ENCODE results near the gene NSUN6.

The NSUN6 gene

DNA sequence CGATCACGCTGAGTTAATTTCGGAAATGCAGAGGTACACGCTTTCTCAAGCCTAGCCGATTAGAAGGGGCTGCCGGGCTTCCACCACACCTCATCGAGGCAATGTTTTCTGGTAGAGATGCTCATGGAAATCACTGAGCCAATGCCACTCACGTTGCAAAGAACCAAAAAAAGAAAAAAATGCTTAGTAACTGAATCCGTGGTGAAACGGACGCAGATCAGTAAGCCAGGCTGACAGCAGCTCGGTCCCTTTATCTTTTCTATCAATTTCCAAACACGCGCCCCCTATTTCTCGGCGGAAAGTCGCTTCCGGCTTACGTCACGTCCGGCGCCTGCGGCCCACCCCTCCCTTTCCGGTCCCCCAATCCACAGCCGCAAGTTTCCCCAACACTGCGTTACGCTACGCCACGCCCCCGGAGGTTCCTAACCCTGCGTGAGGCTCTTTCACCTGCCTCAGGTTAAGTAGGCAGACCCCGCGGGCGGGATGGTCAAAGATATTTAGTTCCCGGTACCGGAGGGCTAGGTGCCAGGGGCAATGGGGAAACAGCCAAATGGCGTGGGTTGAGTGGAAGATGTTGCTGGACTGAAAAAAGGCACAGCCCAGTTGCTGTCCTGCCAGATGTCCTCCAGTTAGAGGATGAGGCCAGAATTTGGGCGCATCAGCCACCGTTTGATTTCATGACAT lies at the start of gene NSUN6:
NSUN6 (minus strand) TSS at position 264 of the 684 bp plus-strand sequence. CDS start 384 bp downstream, outside the sequence.
- peak; percentile 95 for DNase-seq

GRCh38 chr10:18699849-18700840 lies 48.8 kb upstream of the NSUN6 start:
- DNase-seq, result no peak

GRCh38 chr10:18690541-18690940 lies 39.2 kb upstream of the NSUN6 start:
- no peak for DNase-seq

GRCh38 chr10:18689498-18689897 lies 38.1 kb upstream of the NSUN6 start:
- no peak for DNase-seq

DNA sequence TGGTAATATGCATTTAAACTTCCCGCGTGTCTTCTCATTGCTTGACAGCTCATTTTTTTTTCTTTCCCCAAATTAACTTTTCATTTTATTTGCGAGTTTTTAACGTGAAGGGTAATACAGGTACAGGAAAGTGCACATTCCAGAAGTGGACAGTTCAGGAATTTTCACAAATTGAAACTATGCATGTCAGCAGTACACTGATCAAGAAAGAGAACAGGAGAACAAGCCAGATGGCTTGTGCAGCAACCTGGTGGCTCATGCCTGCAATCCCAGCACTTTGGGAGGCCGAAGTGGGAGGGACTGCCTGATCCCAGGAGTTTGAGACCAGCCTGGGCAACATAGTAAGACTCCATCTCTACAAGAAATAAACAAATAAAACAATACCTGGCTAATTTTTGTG lies 36.3 kb upstream of the NSUN6 start:
- DNase-seq, result no peak

DNA sequence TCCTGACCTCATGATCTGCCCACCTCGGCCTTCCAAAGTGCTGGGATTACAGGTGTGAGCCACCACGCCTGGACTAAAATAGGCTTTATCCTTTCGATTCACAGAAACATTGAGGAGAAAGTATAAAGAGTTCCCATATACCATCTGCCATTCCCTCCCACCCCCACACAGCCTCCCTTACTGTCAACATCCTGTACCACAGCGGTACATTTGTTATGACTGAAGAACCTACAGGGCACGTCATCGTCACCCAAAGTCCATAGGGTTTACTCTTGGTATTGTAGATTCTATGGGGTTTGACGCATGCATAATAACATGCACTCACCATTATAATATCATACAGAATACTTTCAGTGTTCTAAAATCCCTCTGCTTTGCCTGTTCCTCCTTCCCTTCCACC lies 35.8 kb upstream of the NSUN6 start:
- no peak for DNase-seq

GRCh38 chr10:18685555-18685954 lies 34.2 kb upstream of the NSUN6 start:
- DNase-seq, result no peak

DNA sequence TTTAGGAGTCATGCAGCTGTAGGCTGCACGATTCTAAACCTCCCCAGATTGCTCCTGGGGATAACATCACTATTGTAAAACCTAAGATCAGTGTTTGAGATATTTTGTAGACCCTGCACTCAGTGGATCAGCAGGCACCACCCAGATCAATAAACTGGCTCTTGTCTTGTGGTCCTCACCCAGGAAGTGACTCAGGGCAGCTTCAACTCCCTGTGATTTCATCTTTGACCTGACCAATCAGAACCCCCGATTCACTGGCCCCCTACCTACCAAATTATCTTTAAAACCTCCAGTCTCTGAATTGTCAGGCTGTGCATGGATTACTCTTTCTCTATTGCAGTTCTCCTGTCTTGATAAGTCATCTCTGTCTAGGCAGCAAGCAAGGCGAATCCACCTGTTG lies 33.6 kb upstream of the NSUN6 start:
- no peak for DNase-seq

DNA sequence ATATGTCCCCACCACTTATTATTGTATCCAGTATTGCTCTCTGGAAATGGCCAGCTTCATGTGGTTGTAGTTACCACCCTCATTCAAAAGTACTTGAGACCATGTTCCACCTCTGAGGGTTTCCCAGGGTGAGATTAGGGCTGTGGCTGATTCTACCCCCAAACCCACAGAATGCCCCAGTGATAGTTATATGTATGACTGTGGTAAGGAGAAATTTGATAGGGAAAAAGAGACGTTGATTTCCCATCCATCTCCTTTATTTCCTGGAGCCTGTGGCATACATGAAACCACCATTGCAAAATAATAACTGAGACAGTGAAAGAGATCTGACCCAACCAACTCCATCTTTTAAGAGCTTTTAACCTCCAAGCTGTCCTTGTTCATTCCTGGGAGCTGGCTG lies 33.0 kb upstream of the NSUN6 start:
- peak; percentile 36 for DNase-seq

DNA sequence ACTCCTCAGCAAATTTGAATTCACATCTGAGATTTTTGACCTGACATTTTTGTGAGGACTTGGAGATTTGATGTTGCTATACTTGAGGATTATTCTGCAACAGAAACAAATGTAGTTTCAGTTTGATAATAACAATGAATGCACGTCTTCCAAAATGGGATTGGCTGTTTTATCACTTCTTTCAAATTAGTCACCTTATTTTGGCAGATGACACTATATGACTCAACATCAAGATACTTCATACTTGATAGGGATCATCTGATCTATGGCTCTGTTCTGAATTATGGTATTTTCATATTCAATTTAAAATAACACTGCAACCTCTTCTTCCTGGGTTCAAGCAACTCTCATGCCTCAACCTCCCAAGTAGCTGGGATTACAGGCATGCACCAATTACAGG lies 32.0 kb upstream of the NSUN6 start:
- DNase-seq, result no peak

- no peak for DNase-seq
Measured at GRCh38 chr10:18681971-18682411, 30.6 kb upstream of the NSUN6 start.

DNA sequence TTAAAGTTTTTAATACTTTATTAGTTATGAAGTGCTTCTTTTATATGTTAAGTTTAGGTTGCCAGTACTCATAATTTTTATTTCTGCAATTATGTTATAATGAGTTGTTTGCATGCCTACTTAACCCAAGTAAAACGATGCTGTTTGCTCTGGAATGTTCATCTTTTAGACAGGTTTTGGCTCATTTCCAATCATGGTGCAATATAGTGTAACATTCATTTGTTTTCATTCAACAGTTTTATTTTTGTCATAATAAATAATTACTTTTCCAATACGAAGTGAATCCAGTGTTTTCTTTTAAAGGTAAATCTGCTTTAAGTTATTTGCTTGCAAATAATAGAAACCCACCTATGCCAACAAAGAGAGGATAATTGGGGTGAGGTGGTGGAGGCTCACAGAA lies 30.0 kb upstream of the NSUN6 start:
- DNase-seq, result no peak

DNA sequence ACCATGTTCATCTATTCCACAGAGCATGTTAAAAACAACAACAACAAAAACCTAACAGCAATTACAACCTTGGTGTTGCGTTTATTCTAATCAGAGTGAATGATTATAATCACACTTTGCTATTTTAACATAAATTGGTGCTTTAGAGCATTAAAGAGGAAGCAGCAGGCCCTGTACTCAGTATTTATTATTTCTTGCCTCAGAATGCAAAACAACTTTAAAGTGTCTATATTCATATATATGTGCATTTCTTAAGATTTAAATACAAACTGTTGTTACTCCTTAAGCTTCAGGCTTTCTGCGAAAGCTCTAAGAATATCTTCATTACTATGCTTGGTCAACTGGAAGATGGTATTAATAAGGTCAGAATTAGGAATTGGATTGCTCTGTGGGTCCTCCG lies 29.4 kb upstream of the NSUN6 start:
- no peak for DNase-seq

GRCh38 chr10:18675086-18675801 lies 23.9 kb upstream of the NSUN6 start:
- no peak for DNase-seq

GRCh38 chr10:18668026-18668425 lies 16.6 kb upstream of the NSUN6 start:
- DNase-seq, result no peak

GRCh38 chr10:18666810-18667209 lies 15.4 kb upstream of the NSUN6 start:
- DNase-seq, result no peak

GRCh38 chr10:18665815-18666558 lies 14.6 kb upstream of the NSUN6 start:
- no peak for DNase-seq

- no peak for DNase-seq
Measured at GRCh38 chr10:18664841-18665478, 13.6 kb upstream of the NSUN6 start.

- no peak for DNase-seq
Measured at GRCh38 chr10:18660816-18661431, 9.5 kb upstream of the NSUN6 start.

DNA sequence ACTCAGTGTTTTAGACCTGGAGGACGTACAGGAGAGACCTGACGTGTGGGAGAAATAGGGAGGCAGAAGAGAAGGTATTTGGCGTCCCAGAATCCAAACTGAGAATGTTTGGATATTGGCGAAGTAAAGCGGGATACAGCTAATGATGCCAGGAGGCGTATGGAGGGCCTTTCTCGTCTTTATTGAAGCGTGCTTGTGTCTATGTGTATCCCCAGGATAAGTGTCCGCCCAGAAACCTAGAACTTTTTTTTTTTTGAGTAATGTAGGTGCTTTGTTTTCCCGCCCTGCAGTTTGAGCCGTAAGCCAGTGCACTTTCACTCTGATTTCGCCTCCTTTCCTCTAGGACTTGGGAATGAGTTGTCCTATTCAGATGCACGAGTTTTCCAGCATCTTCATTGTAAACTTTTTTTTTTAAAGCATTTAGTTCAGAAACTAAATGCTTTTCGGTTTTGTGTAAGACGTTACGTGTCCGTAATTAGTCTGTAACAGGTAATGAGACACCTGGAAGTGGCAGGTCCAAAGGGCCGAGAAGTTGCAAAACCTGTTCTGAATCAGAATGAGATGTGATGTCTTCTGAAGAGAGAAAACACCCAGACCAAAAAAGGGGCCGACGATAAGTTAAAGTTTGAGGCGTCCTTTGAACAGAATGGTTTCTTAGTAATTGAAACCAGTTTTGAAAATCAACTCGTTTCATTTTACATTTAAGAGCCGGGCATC lies 8.6 kb upstream of the NSUN6 start:
- no peak for DNase-seq

Measured in femur (tissue), 1 donor.